Ishikawa (cell line): ENCODE measurements around the gene ITGBL1.

ENCODE experiments used
- CEBPB ChIP-seq: IDR thresholded peaks from 2 replicates; pipeline ENCODE4 v1.6.1; 2012
- CREB1 ChIP-seq: IDR thresholded peaks from 2 replicates; pipeline ENCODE4 v1.6.1; 2012; ENCODE audit warnings: low read depth
- EGR1 ChIP-seq: IDR thresholded peaks from 2 replicates; pipeline ENCODE4 v1.6.1; 2012
- EP300 ChIP-seq: IDR thresholded peaks from 2 replicates; pipeline ENCODE4 v1.6.1; 2012; ENCODE audit warnings: borderline replicate concordance
- MAX ChIP-seq: IDR thresholded peaks from 2 replicates; pipeline ENCODE4 v1.6.1; 2012
- NFIC ChIP-seq: IDR thresholded peaks from 2 replicates; pipeline ENCODE4 v1.6.1; 2012
- TAF1 ChIP-seq: IDR thresholded peaks from 2 replicates; pipeline ENCODE4 v1.6.1; 2012; ENCODE audit warnings: low read depth, mild to moderate bottlenecking
- TEAD4 ChIP-seq: IDR thresholded peaks from 2 replicates; pipeline ENCODE4 v1.6.1; 2012
- TF ChIP-seq, protein P1 (sequence below): IDR thresholded peaks from 2 replicates; pipeline ENCODE4 v1.6.1; 2012; ENCODE audit warnings: low read depth, mild to moderate bottlenecking

DNA sequence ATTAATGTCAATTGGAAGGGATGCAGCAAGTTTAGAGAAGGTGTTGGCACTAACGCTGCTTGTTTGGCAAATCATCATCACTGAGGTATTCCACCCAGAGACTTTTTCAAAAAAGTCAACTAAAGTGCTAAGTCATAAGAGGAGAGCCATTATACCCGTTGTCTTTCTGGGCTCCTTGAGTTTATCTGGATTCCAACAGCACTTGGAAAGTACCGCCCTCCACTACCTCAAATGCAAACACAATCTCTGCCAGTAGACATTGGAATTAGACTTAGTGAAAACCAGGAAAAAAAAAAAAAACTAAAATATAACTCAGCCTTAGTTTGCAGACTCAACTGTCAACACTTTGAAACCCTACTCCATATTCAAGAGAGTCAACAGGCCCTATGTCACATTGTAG lies 266.0 kb downstream of the ITGBL1 start:
- TF ChIP-seq TEAD4 (no peak), MAX (no peak), CEBPB (no peak), CREB1 (no peak), EP300 (no peak), NFIC (no peak), TAF1 (no peak), EGR1 (no peak)
- TF ChIP-seq, protein P1, sequence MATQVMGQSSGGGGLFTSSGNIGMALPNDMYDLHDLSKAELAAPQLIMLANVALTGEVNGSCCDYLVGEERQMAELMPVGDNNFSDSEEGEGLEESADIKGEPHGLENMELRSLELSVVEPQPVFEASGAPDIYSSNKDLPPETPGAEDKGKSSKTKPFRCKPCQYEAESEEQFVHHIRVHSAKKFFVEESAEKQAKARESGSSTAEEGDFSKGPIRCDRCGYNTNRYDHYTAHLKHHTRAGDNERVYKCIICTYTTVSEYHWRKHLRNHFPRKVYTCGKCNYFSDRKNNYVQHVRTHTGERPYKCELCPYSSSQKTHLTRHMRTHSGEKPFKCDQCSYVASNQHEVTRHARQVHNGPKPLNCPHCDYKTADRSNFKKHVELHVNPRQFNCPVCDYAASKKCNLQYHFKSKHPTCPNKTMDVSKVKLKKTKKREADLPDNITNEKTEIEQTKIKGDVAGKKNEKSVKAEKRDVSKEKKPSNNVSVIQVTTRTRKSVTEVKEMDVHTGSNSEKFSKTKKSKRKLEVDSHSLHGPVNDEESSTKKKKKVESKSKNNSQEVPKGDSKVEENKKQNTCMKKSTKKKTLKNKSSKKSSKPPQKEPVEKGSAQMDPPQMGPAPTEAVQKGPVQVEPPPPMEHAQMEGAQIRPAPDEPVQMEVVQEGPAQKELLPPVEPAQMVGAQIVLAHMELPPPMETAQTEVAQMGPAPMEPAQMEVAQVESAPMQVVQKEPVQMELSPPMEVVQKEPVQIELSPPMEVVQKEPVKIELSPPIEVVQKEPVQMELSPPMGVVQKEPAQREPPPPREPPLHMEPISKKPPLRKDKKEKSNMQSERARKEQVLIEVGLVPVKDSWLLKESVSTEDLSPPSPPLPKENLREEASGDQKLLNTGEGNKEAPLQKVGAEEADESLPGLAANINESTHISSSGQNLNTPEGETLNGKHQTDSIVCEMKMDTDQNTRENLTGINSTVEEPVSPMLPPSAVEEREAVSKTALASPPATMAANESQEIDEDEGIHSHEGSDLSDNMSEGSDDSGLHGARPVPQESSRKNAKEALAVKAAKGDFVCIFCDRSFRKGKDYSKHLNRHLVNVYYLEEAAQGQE: no peak
